GM23248 (cell line): ENCODE data around the gene GRM3. TPM values are rescaled to one million over a fixed set of nuclear protein-coding genes. Genes with fewer than 3 reads are reported as not detected.

Experiments
- DNase-seq: peaks from one replicate; pipeline ENCODE4 v3.0.0-alpha.2; 2015
- H2AFZ ChIP-seq: fragments of 200-600 bp; sonication (generic); 2 replicates; pipeline ENCODE4 v1.6.1; 2016; ENCODE audit warnings: antibody characterized with exemption
- H3F3A ChIP-seq: fragments of 200-600 bp; sonication (generic); 2 replicates; pipeline ENCODE4 v1.6.1; 2016; ENCODE audit warnings: mild to moderate bottlenecking, antibody characterized with exemption, mixed run types; ENCODE audit not compliant: insufficient read depth
- H3K27ac ChIP-seq: fragments of 200-600 bp; sonication (generic); 2 replicates; pipeline ENCODE4 v1.5.1; 2016; ENCODE audit warnings: mild to moderate bottlenecking
- H3K27me3 ChIP-seq: fragments of 200-600 bp; sonication (generic); replicated peaks from 2 replicates; pipeline ENCODE4 v1.6.1; 2016; ENCODE audit warnings: mild to moderate bottlenecking; ENCODE audit not compliant: insufficient read depth
- H3K36me3 ChIP-seq: fragments of 200-600 bp; sonication (generic); 2 replicates; pipeline ENCODE4 v1.6.1; 2016; ENCODE audit warnings: low read depth, mild to moderate bottlenecking
- H3K4me1 ChIP-seq: fragments of 200-600 bp; sonication (generic); 2 replicates; pipeline ENCODE4 v1.6.1; 2016; ENCODE audit warnings: mild to moderate bottlenecking; ENCODE audit not compliant: insufficient read depth
- H3K4me2 ChIP-seq: fragments of 200-600 bp; sonication (generic); one replicate; pipeline ENCODE4 v1.6.1; 2016; ENCODE audit warnings: mild to moderate bottlenecking; ENCODE audit not compliant: unreplicated experiment
- H3K4me3 ChIP-seq: fragments of 200-600 bp; sonication (generic); 2 replicates; pipeline ENCODE4 v1.5.1; 2016; ENCODE audit warnings: mild to moderate bottlenecking
- H3K79me2 ChIP-seq: fragments of 200-600 bp; sonication (generic); 2 replicates; pipeline ENCODE4 v1.6.1; 2016; ENCODE audit warnings: mild to moderate bottlenecking; ENCODE audit not compliant: insufficient read depth
- H3K9ac ChIP-seq: fragments of 200-600 bp; sonication (generic); 2 replicates; pipeline ENCODE4 v1.6.1; 2016; ENCODE audit warnings: mild to moderate bottlenecking
- H3K9me2 ChIP-seq: fragments of 200-600 bp; sonication (generic); 2 replicates; pipeline ENCODE4 v1.6.1; 2016; ENCODE audit warnings: mixed run types, mild to moderate bottlenecking, moderate library complexity; ENCODE audit not compliant: insufficient read depth
- H3K9me3 ChIP-seq: fragments of 200-600 bp; sonication (generic); one replicate; pipeline ENCODE4 v1.6.1; 2017; ENCODE audit warnings: low read depth
- H4K20me1 ChIP-seq: fragments of 200-600 bp; sonication (generic); 2 replicates; pipeline ENCODE4 v1.6.0; 2016; ENCODE audit not compliant: insufficient read depth
- EZH2 ChIP-seq: fragments of 200-600 bp; sonication (generic); IDR thresholded peaks from 2 replicates; pipeline ENCODE4 v1.6.1; 2018; ENCODE audit warnings: antibody characterized with exemption, mild to moderate bottlenecking; ENCODE audit not compliant: insufficient read depth, poor library complexity, severe bottlenecking
- EZH2phosphoT487 ChIP-seq: fragments of 200-600 bp; sonication (generic); IDR thresholded peaks from 2 replicates; pipeline ENCODE4 v1.6.1; 2018; ENCODE audit warnings: antibody characterized with exemption, moderate library complexity, mild to moderate bottlenecking, low read depth; ENCODE audit not compliant: insufficient read depth
- WGBS, 2 experiments: methylation state at CpG; one replicate each; pipeline ENCODE4 v1.1.6; 2015 to 2017; ENCODE audit warnings: low lambda C conversion rate in 2 of 2, low coverage in 1 of 2; ENCODE audit errors: missing lambda C conversion rate in 2 of 2; 5-methylcytosine and 5-hydroxymethylcytosine counted together
- in situ Hi-C: fragments of 300-500 bp; cut with MboI; formaldehyde crosslinking; loops from 2 replicates; pipeline ENCODE4 v1.15.0; 2020
- polyA plus RNA-seq: library from polyadenylated mRNA; unstranded; fragments of >200 nt; fragmentation: Nextera tagmentation; extraction: Ambion mirVana; gene quantifications from 2 replicates; pipeline ENCODE4 v1.2.1, GENCODE V29; 2016
- total RNA-seq: library from RNA; depleted of rRNA; stranded (reverse); fragments of >200 nt; shearing (Covaris generic); gene quantifications from 2 replicates; pipeline ENCODE4 v1.2.3, GENCODE V29; 2014

The GRM3 gene
- total and polyA plus RNA-seq, 2 experiments from 2014 or later, result not detected

- TF ChIP-seq EZH2phosphoT487 (no peak), EZH2 (no peak)
- in situ Hi-C loops, result no loop called here
- H3K9ac ChIP-seq, result no peak overlapping the region
- no peaks in the 10 kb centered on the region for H3K36me3 ChIP-seq
- H3F3A ChIP-seq, result no peaks in the 10 kb centered on the region
- H4K20me1 ChIP-seq, result no peaks in the 10 kb centered on the region
- no peaks in the 10 kb centered on the region for H3K9me3 ChIP-seq
- WGBS, 2 experiments, result 45 to 46% methylated on average over 1 of the region's 1 CpG
- H3K4me3 ChIP-seq, result no peak overlapping the region
- H3K27ac ChIP-seq, result no peak overlapping the region
- H3K4me1 ChIP-seq, result no peaks in the 10 kb centered on the region
- no peak overlapping the region for H3K4me2 ChIP-seq
- H3K79me2 ChIP-seq, result no peaks in the 10 kb centered on the region
- H3K27me3 ChIP-seq, result no peaks in the 10 kb centered on the region
- no peaks in the 10 kb centered on the region for H3K9me2 ChIP-seq
- no peak overlapping the region for H2AFZ ChIP-seq
- no peak for DNase-seq
These were observed 171.8 kb downstream of the GRM3 start for GRCh38 chr7:86815556-86815955.

- in situ Hi-C loops, result no loop called here
- no peaks in the 10 kb centered on the region for H3K79me2 ChIP-seq
- DNase-seq, result no peak
- H3K9ac ChIP-seq, result no peak overlapping the region
- no peak overlapping the region for H3K4me3 ChIP-seq
- WGBS, 2 experiments, result 16 to 22% methylated on average over 2 of the region's 2 CpGs
- H3K4me2 ChIP-seq, result no peak overlapping the region
- H3F3A ChIP-seq, result no peaks in the 10 kb centered on the region
- no peaks in the 10 kb centered on the region for H3K27me3 ChIP-seq
- H4K20me1 ChIP-seq, result no peaks in the 10 kb centered on the region
- no peak for TF ChIP-seq EZH2
- no peak for TF ChIP-seq EZH2phosphoT487
- H3K4me1 ChIP-seq, result no peaks in the 10 kb centered on the region
- no peaks in the 10 kb centered on the region for H3K9me2 ChIP-seq
- H3K36me3 ChIP-seq, result no peaks in the 10 kb centered on the region
- no peaks in the 10 kb centered on the region for H3K9me3 ChIP-seq
- H2AFZ ChIP-seq, result no peak overlapping the region
- H3K27ac ChIP-seq, result no peak overlapping the region
These were observed 175.2 kb downstream of the GRM3 start for GRCh38 chr7:86818903-86819302.

- Histone ChIP-seq H3K4me3 (no peak overlapping the region), H3K36me3 (no peaks in the 10 kb centered on the region), H3K9me2 (no peaks in the 10 kb centered on the region), H3K9me3 (no peaks in the 10 kb centered on the region), H3K4me1 (no peaks in the 10 kb centered on the region), H4K20me1 (no peaks in the 10 kb centered on the region), H2AFZ (no peak overlapping the region), H3K27me3 (no peaks in the 10 kb centered on the region), H3K27ac (no peak overlapping the region), H3K79me2 (no peaks in the 10 kb centered on the region), H3K9ac (no peak overlapping the region), H3F3A (no peaks in the 10 kb centered on the region), H3K4me2 (no peak overlapping the region)
- TF ChIP-seq EZH2, result no peak
- no peak for TF ChIP-seq EZH2phosphoT487
- in situ Hi-C loops, result no loop called here
- 37 to 49% methylated on average over 2 of the region's 2 CpGs for WGBS, 2 experiments
- no peak for DNase-seq
These were observed 180.1 kb downstream of the GRM3 start for GRCh38 chr7:86823769-86824168.

GRCh38 chr7:86825264-86825663, 181.6 kb downstream of the GRM3 start:
- no peak overlapping the region for H3K4me3 ChIP-seq
- WGBS, 2 experiments, result 44 to 46% methylated on average over 4 of the region's 4 CpGs
- DNase-seq, result no peak
- no peaks in the 10 kb centered on the region for H4K20me1 ChIP-seq
- H3K9ac ChIP-seq, result no peak overlapping the region
- in situ Hi-C loops, result no loop called here
- no peak overlapping the region for H3K4me2 ChIP-seq
- H3K9me2 ChIP-seq, result no peaks in the 10 kb centered on the region
- no peaks in the 10 kb centered on the region for H3K4me1 ChIP-seq
- no peaks in the 10 kb centered on the region for H3K79me2 ChIP-seq
- H3K36me3 ChIP-seq, result no peaks in the 10 kb centered on the region
- TF ChIP-seq EZH2phosphoT487, result no peak
- TF ChIP-seq EZH2, result no peak
- H3K27me3 ChIP-seq, result no peaks in the 10 kb centered on the region
- no peaks in the 10 kb centered on the region for H3F3A ChIP-seq
- no peak overlapping the region for H3K27ac ChIP-seq
- no peaks in the 10 kb centered on the region for H3K9me3 ChIP-seq
- no peak overlapping the region for H2AFZ ChIP-seq

GRCh38 chr7:86826948-86827347, 183.2 kb downstream of the GRM3 start:
- in situ Hi-C loops, result no loop called here
- TF ChIP-seq EZH2phosphoT487, result no peak
- TF ChIP-seq EZH2, result no peak
- no peaks in the 10 kb centered on the region for H4K20me1 ChIP-seq
- WGBS, 2 experiments, result 68 to 73% methylated on average over 1 of the region's 1 CpG
- no peak overlapping the region for H3K27ac ChIP-seq
- no peaks in the 10 kb centered on the region for H3K27me3 ChIP-seq
- H2AFZ ChIP-seq, result no peak overlapping the region
- H3K4me2 ChIP-seq, result no peak overlapping the region
- H3K36me3 ChIP-seq, result no peaks in the 10 kb centered on the region
- no peaks in the 10 kb centered on the region for H3K4me1 ChIP-seq
- no peak overlapping the region for H3K4me3 ChIP-seq
- no peaks in the 10 kb centered on the region for H3K79me2 ChIP-seq
- no peaks in the 10 kb centered on the region for H3K9me2 ChIP-seq
- H3F3A ChIP-seq, result no peaks in the 10 kb centered on the region
- H3K9ac ChIP-seq, result no peak overlapping the region
- no peak for DNase-seq
- H3K9me3 ChIP-seq, result no peaks in the 10 kb centered on the region
